Liver (tissue), 9 donors: ENCODE results near the gene C19orf25. TPM values are rescaled to one million over a fixed set of nuclear protein-coding genes. Genes with fewer than 3 reads are reported as not detected.

ENCODE experiments used
- DNase-seq: peaks from one replicate; pipeline ENCODE4 v3.0.0-alpha.2; 2017; ENCODE audit warnings: low spot score
- H3K27ac ChIP-seq, 2 donors: one replicate each; pipeline ENCODE4 v1.7.0; 2013; ENCODE audit warnings: inconsistent platforms in 2 of 2, low read length in 2 of 2, control low read depth in 1 of 2, low read depth in 1 of 2, mild to moderate bottlenecking in 1 of 2
- H3K27me3 ChIP-seq, 4 donors: one replicate each; pipeline versions ENCODE4 v1.6.1 to v1.7.0; 2013; ENCODE audit warnings: low read length in 3 of 4, inconsistent platforms in 1 of 4, mild to moderate bottlenecking in 1 of 4, moderate library complexity in 1 of 4; ENCODE audit not compliant: control insufficient read depth in 4 of 4, insufficient read depth in 4 of 4
- H3K36me3 ChIP-seq, 4 donors: one replicate each; pipeline versions ENCODE4 v1.6.1 to v1.7.0; 2013; ENCODE audit warnings: low read length in 3 of 4, mild to moderate bottlenecking in 3 of 4, low read depth in 1 of 4, moderate library complexity in 1 of 4; ENCODE audit not compliant: control insufficient read depth in 4 of 4, insufficient read depth in 3 of 4
- H3K4me1 ChIP-seq, 4 donors: one replicate each; pipeline versions ENCODE4 v1.6.1 to v1.7.0; 2013; ENCODE audit warnings: low read length in 3 of 4, mild to moderate bottlenecking in 3 of 4, moderate library complexity in 1 of 4; ENCODE audit not compliant: control insufficient read depth in 4 of 4, insufficient read depth in 4 of 4
- H3K4me3 ChIP-seq, 3 donors: one replicate each; pipeline versions ENCODE4 v1.6.1 to v1.7.0; 2013; ENCODE audit warnings: low read length in 3 of 3, control low read depth in 1 of 3, low read depth in 1 of 3, mild to moderate bottlenecking in 1 of 3
- H3K9ac ChIP-seq, 2 donors: one replicate each; pipeline ENCODE4 v1.7.0; 2013; ENCODE audit warnings: low read length in 2 of 2, mild to moderate bottlenecking in 2 of 2, moderate library complexity in 2 of 2, control low read depth in 1 of 2, low read depth in 1 of 2
- H3K9me3 ChIP-seq, 4 donors: one replicate each; pipeline versions ENCODE4 v1.6.1 to v1.7.0; 2013; ENCODE audit warnings: low read length in 3 of 4; ENCODE audit not compliant: control insufficient read depth in 4 of 4
- ATF3 ChIP-seq: IDR thresholded peaks from 2 replicates; pipeline ENCODE4 v1.6.1; 2016; ENCODE audit warnings: antibody characterized with exemption
- CTCF ChIP-seq: fragments of 150-350 bp; IDR thresholded peaks from 2 replicates; pipeline ENCODE4 v1.5.1; 2017; ENCODE audit warnings: improper control_type of control experiment, low read depth, low read length; ENCODE audit not compliant: missing input control
- EGR1 ChIP-seq, 2 donors: IDR thresholded peaks; 2 replicates each; pipeline ENCODE4 v1.6.1; 2016 to 2018; ENCODE audit warnings: antibody characterized with exemption in 2 of 2, low read depth in 2 of 2
- FOXA1 ChIP-seq: IDR thresholded peaks from 2 replicates; pipeline ENCODE4 v1.6.1; 2016; ENCODE audit warnings: antibody characterized with exemption
- FOXA2 ChIP-seq: IDR thresholded peaks from 2 replicates; pipeline ENCODE4 v1.6.1; 2016; ENCODE audit warnings: antibody characterized with exemption
- GABPA ChIP-seq, 2 donors: IDR thresholded peaks in 1 of 2; conservative IDR thresholded peaks in 1 of 2; 2 replicates each; pipeline ENCODE4 v1.6.1; 2016; ENCODE audit warnings: antibody characterized with exemption in 2 of 2, mild to moderate bottlenecking in 1 of 2, moderate library complexity in 1 of 2
- HNF4A ChIP-seq, 2 donors: conservative IDR thresholded peaks; 2 replicates each; pipeline ENCODE4 v1.6.1; 2016; ENCODE audit warnings: antibody characterized with exemption in 2 of 2, mild to moderate bottlenecking in 2 of 2
- HNF4G ChIP-seq: IDR thresholded peaks from 2 replicates; pipeline ENCODE4 v1.6.1; 2016; ENCODE audit warnings: antibody characterized with exemption
- JUND ChIP-seq, 2 donors: IDR thresholded peaks; 2 replicates each; pipeline ENCODE4 v1.6.1; 2016; ENCODE audit warnings: antibody characterized with exemption in 2 of 2
- MAX ChIP-seq: IDR thresholded peaks from 2 replicates; pipeline ENCODE4 v1.6.1; 2016; ENCODE audit warnings: antibody characterized with exemption
- NR2F2 ChIP-seq: IDR thresholded peaks from 2 replicates; pipeline ENCODE4 v1.6.1; 2016; ENCODE audit warnings: antibody characterized with exemption
- RAD21 ChIP-seq, 2 donors: IDR thresholded peaks; 2 replicates each; pipeline ENCODE4 v1.6.1; 2016; ENCODE audit warnings: antibody characterized with exemption in 2 of 2, mild to moderate bottlenecking in 2 of 2
- REST ChIP-seq: IDR thresholded peaks from 2 replicates; pipeline ENCODE4 v1.6.1; 2016; ENCODE audit warnings: antibody characterized with exemption, mild to moderate bottlenecking
- RXRA ChIP-seq, 2 donors: IDR thresholded peaks; 2 replicates each; pipeline ENCODE4 v1.6.1; 2017 to 2018; ENCODE audit warnings: antibody characterized with exemption in 2 of 2, mild to moderate bottlenecking in 1 of 2
- SP1 ChIP-seq: IDR thresholded peaks from 2 replicates; pipeline ENCODE4 v1.6.1; 2018; ENCODE audit warnings: antibody characterized with exemption, mild to moderate bottlenecking
- TAF1 ChIP-seq: conservative IDR thresholded peaks from 2 replicates; pipeline ENCODE4 v1.6.1; 2016; ENCODE audit warnings: antibody characterized with exemption, mild to moderate bottlenecking
- YY1 ChIP-seq: IDR thresholded peaks from 2 replicates; pipeline ENCODE4 v1.6.1; 2016; ENCODE audit warnings: antibody characterized with exemption, mild to moderate bottlenecking
- ZBTB33 ChIP-seq: IDR thresholded peaks from 2 replicates; pipeline ENCODE4 v1.6.1; 2016; ENCODE audit warnings: antibody characterized with exemption
- whole genome bisulfite sequencing: extraction: QIAGEN DNeasy Blood & Tissue Kit; methylation state at CpG from one replicate; pipeline ENCODE4 v1.1.7; 2013; 5-methylcytosine and 5-hydroxymethylcytosine counted together
- polyA plus RNA-seq, 2 donors: library from polyadenylated mRNA; stranded (reverse) in 1 of 2; unstranded in 1 of 2; fragments of 200-250 nt in 1 of 2; fragments of >200 nt in 1 of 2; fragmentation: Nextera tagmentation in 1 of 2; extraction: Ambion mirVana in 1 of 2; gene quantifications; one replicate each; pipeline versions ENCODE4 v1.2.1 to v1.2.3, GENCODE V29; 2013 to 2015
- total RNA-seq, 2 donors: library from RNA; depleted of rRNA; stranded (reverse); fragments of >200 nt; gene quantifications; one replicate each; pipeline ENCODE4 v1.2.3, GENCODE V29; 2014
- donor health status: healthy.
- donor health status: healthy.
- donor health status: healthy.
- donor health status: healthy.
- donor health status: healthy.

C19orf25 gene
- total and polyA plus RNA-seq, 4 donors, result 15.1 to 19.8 (median 18.5) TPM

- no peaks in the 10 kb centered on the region for H3K27me3 ChIP-seq
- no peak overlapping the region for H3K27ac ChIP-seq
- H3K4me3 ChIP-seq, result no peak overlapping the region
- no peak for DNase-seq
- 90% methylated on average over 33 of the region's 33 CpGs for WGBS
- H3K9me3 ChIP-seq, result no peaks in the 10 kb centered on the region
- peaks cover 7 to 48% (median 28%) of the 10 kb centered on the region in 4 donors for H3K4me1 ChIP-seq
- no peak overlapping the region for H3K9ac ChIP-seq
- peaks cover 15 to 33% (median 29%) of the 10 kb centered on the region in 4 donors for H3K36me3 ChIP-seq
- TF ChIP-seq CTCF (no peak), FOXA2 (no peak), GABPA (IDR thresholded peaks at IDR 0.05 in 1 of 2, conservative IDR thresholded peaks at IDR 0.05 in 1 of 2) (no peak), RAD21 (IDR thresholded peaks at IDR 0.05) (no peak), SP1 (no peak), JUND (IDR thresholded peaks at IDR 0.05) (no peak), ZBTB33 (no peak), MAX (no peak), YY1 (no peak), ATF3 (no peak), NR2F2 (no peak), EGR1 (IDR thresholded peaks at IDR 0.05; ENCODE audit: low read depth in 2 of 2) (no peak), HNF4A (conservative IDR thresholded peaks at IDR 0.05) (no peak), RXRA (IDR thresholded peaks at IDR 0.05) (no peak), TAF1 (no peak), REST (no peak), HNF4G (no peak), FOXA1 (no peak)
Measured at GRCh38 chr19:1425102-1425837, 53.7 kb downstream of the C19orf25 start.
